Measurements from ENCODE around the gene TFB2M. TPM values are rescaled to one million over a fixed set of nuclear protein-coding genes. Genes with fewer than 3 reads are reported as not detected.
"Not testable (repeated sequence)": the region's sequence is repeated elsewhere in the genome, so short reads cannot be mapped to it uniquely, and the experiment has no call there.

TFB2M gene, protein sequence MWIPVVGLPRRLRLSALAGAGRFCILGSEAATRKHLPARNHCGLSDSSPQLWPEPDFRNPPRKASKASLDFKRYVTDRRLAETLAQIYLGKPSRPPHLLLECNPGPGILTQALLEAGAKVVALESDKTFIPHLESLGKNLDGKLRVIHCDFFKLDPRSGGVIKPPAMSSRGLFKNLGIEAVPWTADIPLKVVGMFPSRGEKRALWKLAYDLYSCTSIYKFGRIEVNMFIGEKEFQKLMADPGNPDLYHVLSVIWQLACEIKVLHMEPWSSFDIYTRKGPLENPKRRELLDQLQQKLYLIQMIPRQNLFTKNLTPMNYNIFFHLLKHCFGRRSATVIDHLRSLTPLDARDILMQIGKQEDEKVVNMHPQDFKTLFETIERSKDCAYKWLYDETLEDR
- polyA plus RNA-seq: 10 to 100 TPM; 15.0 to 17.9 (median 15.6) TPM

GRCh38 chr1:246566128-246566812, at the start of gene TFB2M, which contains the start of gene CNST:
Gene TFB2M, minus strand, starts transcription at chr1:246566261. Its CDS starts 123 bp downstream, at chr1:246566138.
Gene CNST, plus strand, starts transcription at chr1:246566456. Its CDS starts 25,107 bp downstream, at chr1:246591563.
- H3K4me3 Mint-ChIP-seq: peak within 1 kb of the TSS; percentile 98 to 99 (median 99)
- H3K4me1 Mint-ChIP-seq: peaks cover 60 to 71% of the 10 kb centered on the region in 2 donors
- no peaks in the 10 kb centered on the region for H3K9me3 Mint-ChIP-seq
- H3K27me3 Mint-ChIP-seq (ENCODE audit: low read depth in 3 of 3): peaks cover 3 to 9% (median 5%) of the 10 kb centered on the region in 3 donors
- no peaks in the 10 kb centered on the region for H3K36me3 Mint-ChIP-seq
- peak within 1 kb of the TSS; percentile 94 to 98 (median 97) for H3K27ac Mint-ChIP-seq
- DNase-seq: peak; percentile 96 to 97 (median 97)

- Mint-ChIP-seq H3K27ac (peak overlapping the region in 1 of 6 donors; percentile 65), H3K9me3 (no peaks in the 10 kb centered on the region), H3K36me3 (peaks cover 0 to 5% (median 4%) of the 10 kb centered on the region in 3 donors), H3K4me3 (no peak overlapping the region), H3K4me1 (peaks cover 32 to 76% of the 10 kb centered on the region in 2 donors), H3K27me3 (ENCODE audit: low read depth in 3 of 3) (peaks cover 0 to 1% (median 0%) of the 10 kb centered on the region in 3 donors)
- DNase-seq: no peak
Observed at GRCh38 chr1:246613096-246613758, 47.2 kb upstream of the TFB2M start.

GRCh38 chr1:246609632-246610031, 43.6 kb upstream of the TFB2M start:
- no peak overlapping the region for H3K4me3 Mint-ChIP-seq
- DNase-seq: no peak
- peaks cover 33 to 57% of the 10 kb centered on the region in 2 donors for H3K4me1 Mint-ChIP-seq
- peaks cover 0 to 5% (median 0%) of the 10 kb centered on the region in 3 donors for H3K36me3 Mint-ChIP-seq
- no peaks in the 10 kb centered on the region for H3K9me3 Mint-ChIP-seq
- H3K27ac Mint-ChIP-seq: no peak overlapping the region
- H3K27me3 Mint-ChIP-seq (ENCODE audit: low read depth in 3 of 3): peaks cover 0 to 1% (median 0%) of the 10 kb centered on the region in 3 donors

- Mint-ChIP-seq H3K4me1 (peaks cover 34 to 59% of the 10 kb centered on the region in 2 donors), H3K9me3 (no peaks in the 10 kb centered on the region), H3K27me3 (ENCODE audit: low read depth in 3 of 3) (no peaks in the 10 kb centered on the region), H3K4me3 (no peak overlapping the region), H3K27ac (peak overlapping the region in 2 of 6 donors; percentile 19 to 56), H3K36me3 (peaks cover 0 to 5% (median 0%) of the 10 kb centered on the region in 3 donors)
- DNase-seq: no peak
Observed at GRCh38 chr1:246608616-246609376, 42.7 kb upstream of the TFB2M start.

DNA sequence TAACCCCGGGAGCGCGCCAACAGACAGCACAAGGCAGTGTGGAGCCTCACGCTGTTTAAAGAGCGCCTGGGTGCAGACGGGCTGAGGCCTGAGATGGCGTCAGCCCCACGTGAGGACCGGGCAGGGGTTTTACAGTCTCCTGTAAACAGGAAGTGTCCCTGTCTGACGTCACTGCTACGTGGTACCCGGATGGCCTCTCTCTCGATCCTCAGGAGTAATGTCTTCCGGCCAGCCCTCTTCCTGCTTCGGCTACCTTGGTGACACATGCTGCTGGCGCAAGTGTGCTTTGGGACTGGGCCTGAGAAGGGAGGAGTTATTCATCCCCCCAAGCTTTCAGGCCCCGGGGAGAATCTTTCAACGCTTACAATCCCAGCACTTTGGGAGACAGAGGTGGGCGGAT, 41.4 kb upstream of the TFB2M start:
- H3K4me3 Mint-ChIP-seq: no peak overlapping the region
- peaks cover 39 to 61% of the 10 kb centered on the region in 2 donors for H3K4me1 Mint-ChIP-seq
- no peak for DNase-seq
- peaks cover 0 to 5% (median 0%) of the 10 kb centered on the region in 3 donors for H3K36me3 Mint-ChIP-seq
- H3K27me3 Mint-ChIP-seq (ENCODE audit: low read depth in 3 of 3): no peaks in the 10 kb centered on the region
- no peaks in the 10 kb centered on the region for H3K9me3 Mint-ChIP-seq
- no peak overlapping the region for H3K27ac Mint-ChIP-seq

DNA sequence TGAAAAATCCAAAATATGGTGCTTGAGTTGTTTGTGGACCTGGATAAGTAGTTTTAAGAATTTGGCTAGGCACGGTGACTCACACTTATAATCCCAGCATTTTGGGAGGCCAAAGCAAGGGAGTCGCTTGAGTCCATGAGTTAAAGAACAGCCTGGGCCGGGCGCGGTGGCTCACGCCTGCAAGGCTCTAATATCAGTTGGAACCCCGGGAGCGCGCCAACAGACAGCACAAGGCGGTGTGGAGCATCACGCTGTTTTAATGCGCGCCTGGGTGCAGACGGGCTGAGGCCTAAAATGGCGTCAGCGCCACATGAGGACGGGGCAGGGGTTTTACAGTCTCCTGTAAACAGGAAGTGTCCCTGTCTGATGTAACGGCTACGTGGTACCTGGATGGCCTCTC, 39.2 kb upstream of the TFB2M start:
- peaks cover 51 to 62% of the 10 kb centered on the region in 2 donors for H3K4me1 Mint-ChIP-seq
- not testable (repeated sequence) for H3K36me3 Mint-ChIP-seq, H3K4me3 Mint-ChIP-seq

GRCh38 chr1:246602194-246602593, 36.1 kb upstream of the TFB2M start:
- Mint-ChIP-seq H3K27ac (peak overlapping the region in 5 of 6 donors; percentile 3 to 77 (median 36)), H3K36me3 (no peaks in the 10 kb centered on the region), H3K4me1 (peaks cover 42 to 59% of the 10 kb centered on the region in 2 donors), H3K9me3 (no peaks in the 10 kb centered on the region), H3K27me3 (ENCODE audit: low read depth in 3 of 3) (peaks cover 0 to 2% (median 0%) of the 10 kb centered on the region in 3 donors), H3K4me3 (peak overlapping the region; percentile 21 to 61 (median 47))
- peak; percentile 3 to 30 (median 14) for DNase-seq

More for the DNA sequence above, 39.2 kb upstream of the TFB2M start:
- not testable (repeated sequence) for H3K27ac Mint-ChIP-seq; DNase-seq; H3K9me3 Mint-ChIP-seq; H3K27me3 Mint-ChIP-seq (ENCODE audit: low read depth in 3 of 3)

- Mint-ChIP-seq H3K9me3 (no peaks in the 10 kb centered on the region), H3K4me1 (peaks cover 44 to 63% of the 10 kb centered on the region in 2 donors), H3K36me3 (no peaks in the 10 kb centered on the region), H3K27ac (peak overlapping the region in 1 of 6 donors; percentile 4), H3K4me3 (no peak overlapping the region), H3K27me3 (ENCODE audit: low read depth in 3 of 3) (peaks cover 0 to 2% (median 0%) of the 10 kb centered on the region in 3 donors)
- DNase-seq: no peak
Observed at GRCh38 chr1:246600579-246600978, 34.5 kb upstream of the TFB2M start.

- Mint-ChIP-seq H3K27ac (no peak overlapping the region), H3K36me3 (peaks cover 0 to 4% (median 0%) of the 10 kb centered on the region in 3 donors), H3K4me1 (peaks cover 47 to 67% of the 10 kb centered on the region in 2 donors), H3K4me3 (no peak overlapping the region), H3K9me3 (no peaks in the 10 kb centered on the region), H3K27me3 (ENCODE audit: low read depth in 3 of 3) (peaks cover 0 to 2% (median 0%) of the 10 kb centered on the region in 3 donors)
- DNase-seq: no peak
Observed at GRCh38 chr1:246599315-246599714, 33.3 kb upstream of the TFB2M start.

GRCh38 chr1:246597971-246598370, 31.9 kb upstream of the TFB2M start:
- peaks cover 0 to 2% (median 0%) of the 10 kb centered on the region in 3 donors for H3K27me3 Mint-ChIP-seq (ENCODE audit: low read depth in 3 of 3)
- no peak for DNase-seq
- peaks cover 0 to 4% (median 0%) of the 10 kb centered on the region in 3 donors for H3K36me3 Mint-ChIP-seq
- no peak overlapping the region for H3K4me3 Mint-ChIP-seq
- H3K4me1 Mint-ChIP-seq: peaks cover 38 to 55% of the 10 kb centered on the region in 2 donors
- H3K9me3 Mint-ChIP-seq: no peaks in the 10 kb centered on the region
- H3K27ac Mint-ChIP-seq: no peak overlapping the region

- peaks cover 32 to 54% of the 10 kb centered on the region in 2 donors for H3K4me1 Mint-ChIP-seq
- H3K36me3 Mint-ChIP-seq: peaks cover 4 to 5% (median 5%) of the 10 kb centered on the region in 3 donors
- H3K27me3 Mint-ChIP-seq (ENCODE audit: low read depth in 3 of 3): peaks cover 0 to 2% (median 0%) of the 10 kb centered on the region in 3 donors
- no peak for DNase-seq
- H3K27ac Mint-ChIP-seq: no peak overlapping the region
- H3K9me3 Mint-ChIP-seq: no peaks in the 10 kb centered on the region
- H3K4me3 Mint-ChIP-seq: no peak overlapping the region
Observed at GRCh38 chr1:246597340-246597739, 31.3 kb upstream of the TFB2M start.

GRCh38 chr1:246595146-246595545, 29.1 kb upstream of the TFB2M start:
- peaks cover 0 to 10% (median 1%) of the 10 kb centered on the region in 6 donors for H3K9me3 Mint-ChIP-seq
- H3K4me3 Mint-ChIP-seq: no peak overlapping the region
- H3K36me3 Mint-ChIP-seq: peaks cover 7 to 15% (median 13%) of the 10 kb centered on the region in 3 donors
- peaks cover 0 to 2% (median 0%) of the 10 kb centered on the region in 3 donors for H3K27me3 Mint-ChIP-seq (ENCODE audit: low read depth in 3 of 3)
- H3K4me1 Mint-ChIP-seq: peaks cover 19 to 51% of the 10 kb centered on the region in 2 donors
- DNase-seq: no peak
- no peak overlapping the region for H3K27ac Mint-ChIP-seq

- DNase-seq: no peak
- peaks cover 17 to 44% of the 10 kb centered on the region in 2 donors for H3K4me1 Mint-ChIP-seq
- H3K9me3 Mint-ChIP-seq: peaks cover 0 to 15% (median 1%) of the 10 kb centered on the region in 6 donors
- peak overlapping the region in 2 of 6 donors; percentile 21 to 29 for H3K27ac Mint-ChIP-seq
- H3K27me3 Mint-ChIP-seq (ENCODE audit: low read depth in 3 of 3): no peaks in the 10 kb centered on the region
- no peak overlapping the region for H3K4me3 Mint-ChIP-seq
- peaks cover 10 to 19% (median 19%) of the 10 kb centered on the region in 3 donors for H3K36me3 Mint-ChIP-seq
Observed at GRCh38 chr1:246592695-246593094, 26.6 kb upstream of the TFB2M start.

All from immature natural killer cell (primary cell).